ENCODE data around the gene UTP14C.
"Not testable (repeated sequence)": the region's sequence is repeated elsewhere in the genome, so short reads cannot be mapped to it uniquely, and the experiment has no call there.

The UTP14C gene

GRCh38 chr13:52024481-52024880 is at the start of gene UTP14C:
UTP14C (plus strand) TSS chr13:52024691; CDS start chr13:52028805, 4,114 bp downstream.
- DNase-seq: no peak

DNA sequence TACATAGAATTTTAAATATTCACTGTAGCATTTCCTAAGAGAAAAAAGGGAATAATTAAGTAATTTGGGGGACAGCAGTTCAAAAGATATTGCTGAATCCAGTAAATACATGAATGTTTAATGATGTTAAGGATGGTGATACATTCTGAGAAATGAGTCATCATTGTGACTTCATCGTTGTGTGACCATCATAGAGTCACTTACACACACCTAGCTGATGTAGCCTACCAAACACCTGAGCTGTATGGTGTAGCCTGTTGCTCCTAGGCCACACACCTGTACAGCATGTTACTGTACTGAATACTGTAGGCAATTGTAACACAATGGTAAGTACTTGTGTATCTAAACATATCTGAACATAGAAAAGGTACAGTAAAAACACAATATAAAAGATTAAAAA is 48.1 kb upstream of the UTP14C start:
- DNase-seq: no peak

DNA sequence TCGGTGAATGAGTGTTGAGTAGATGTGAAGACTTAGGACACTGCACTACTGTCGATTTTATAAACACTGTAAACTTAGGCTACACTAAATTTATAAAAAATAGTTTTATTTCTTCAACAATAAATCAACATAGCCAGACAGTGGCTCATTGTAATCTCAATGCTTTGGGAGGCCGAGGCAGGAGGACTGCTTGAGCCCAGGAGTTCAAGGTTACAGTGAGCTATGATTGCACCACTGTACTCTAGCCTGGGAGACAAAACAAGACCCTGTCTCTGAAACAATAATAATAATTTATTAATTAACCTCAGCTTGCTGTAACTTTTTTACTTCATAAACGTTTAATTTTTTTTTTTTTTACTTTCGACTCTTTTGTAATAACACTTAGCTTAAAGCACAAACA is 47.6 kb upstream of the UTP14C start:
- DNase-seq: no peak

DNA sequence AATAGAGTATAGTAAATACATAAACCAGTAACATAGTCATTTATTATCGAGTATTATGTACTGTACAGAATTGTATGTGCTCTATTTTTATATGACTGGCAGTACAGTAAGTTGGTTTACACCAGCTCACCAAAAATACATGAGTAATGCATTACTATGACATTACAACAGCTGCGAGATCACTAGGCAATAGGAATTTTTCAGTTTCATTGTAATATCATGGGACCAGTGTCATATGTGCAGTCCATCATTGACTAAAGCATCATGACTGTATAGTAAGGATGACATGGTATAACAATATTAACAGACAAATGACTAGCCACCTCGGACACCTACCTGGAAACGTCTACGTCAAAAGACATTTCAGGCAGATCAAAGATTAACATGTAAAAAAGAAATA is 46.9 kb upstream of the UTP14C start:
- no peak for DNase-seq

DNA sequence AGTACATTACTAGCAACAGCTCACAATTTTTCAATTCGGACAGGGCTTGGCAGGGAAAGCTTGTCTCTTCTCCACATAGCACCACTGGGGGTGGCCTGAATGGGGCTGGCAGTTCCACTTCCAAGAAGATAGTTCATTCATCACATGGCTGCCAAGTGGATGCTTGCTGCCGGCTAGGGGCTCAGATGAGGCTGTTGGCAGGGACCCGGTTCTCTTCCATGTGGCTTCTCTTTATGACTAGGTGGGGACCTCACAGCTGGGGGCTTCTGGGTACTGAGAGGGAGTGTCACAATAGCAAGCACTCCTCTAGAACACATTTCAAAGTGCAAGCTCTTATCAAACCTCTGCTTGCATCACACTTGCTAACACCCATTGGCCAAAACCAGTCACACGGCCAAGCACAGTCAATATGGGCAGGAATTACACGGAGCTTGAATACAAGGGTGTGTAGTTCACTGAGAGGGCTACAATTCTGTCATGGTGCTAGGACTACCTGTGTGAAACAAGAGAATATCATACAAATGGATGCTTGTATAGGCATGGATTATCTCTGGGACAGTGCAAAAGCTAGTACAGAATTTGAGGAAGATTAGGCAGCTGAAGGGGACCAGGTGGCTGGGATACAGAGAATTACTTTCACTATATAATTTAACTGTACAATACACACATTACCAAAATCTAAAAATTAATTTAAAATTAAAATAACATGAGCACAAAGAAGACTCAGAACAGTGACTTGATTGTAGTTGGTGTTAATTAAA is 45.5 kb upstream of the UTP14C start:
- no peak for DNase-seq

- no peak for DNase-seq
Measured at GRCh38 chr13:51980908-51981307, 43.6 kb upstream of the UTP14C start.

GRCh38 chr13:51981355-51981754 is 43.1 kb upstream of the UTP14C start:
- DNase-seq: no peak

GRCh38 chr13:51983292-51983691 is 41.2 kb upstream of the UTP14C start:
- not testable (repeated sequence) for DNase-seq

DNA sequence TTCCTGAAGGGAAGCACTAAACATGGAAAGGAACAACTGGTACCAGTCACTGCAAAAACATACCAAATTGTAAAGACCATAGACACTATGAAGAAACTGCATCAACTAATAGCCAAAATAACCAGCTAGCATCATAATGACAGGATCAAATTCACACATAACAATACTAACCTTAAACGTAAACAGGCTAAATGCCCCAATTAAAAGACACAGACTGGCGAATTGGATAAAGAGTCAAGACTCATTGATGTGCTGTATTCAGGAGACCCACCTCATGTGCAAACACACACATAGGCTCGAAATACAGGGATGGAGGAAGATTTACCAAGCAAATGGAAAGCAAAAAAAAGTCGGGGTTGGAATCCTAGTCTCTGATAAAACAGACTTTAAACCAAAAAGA is 39.6 kb upstream of the UTP14C start:
- DNase-seq: not testable (repeated sequence)

- DNase-seq: no peak
Measured at GRCh38 chr13:51988988-51989618, 35.4 kb upstream of the UTP14C start.

DNA sequence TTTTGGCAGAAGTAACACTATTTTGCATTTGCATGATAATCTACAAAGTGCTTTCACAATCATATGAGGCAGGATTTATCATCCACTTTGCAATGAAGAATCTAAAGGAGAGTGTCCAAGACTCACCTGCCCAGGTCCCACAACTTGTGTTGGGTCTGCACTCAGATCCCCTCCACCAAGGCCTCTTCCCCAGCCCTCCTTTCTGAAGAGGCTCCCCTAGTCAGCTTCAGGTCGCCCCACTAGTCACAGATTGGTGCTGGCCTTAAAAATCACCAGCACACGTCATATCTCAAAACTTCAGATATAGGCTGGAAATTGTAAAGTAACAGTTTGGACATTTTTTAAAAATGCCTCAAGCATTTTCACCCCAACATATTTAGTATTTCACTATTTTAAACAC is 30.8 kb upstream of the UTP14C start:
- DNase-seq: no peak

- DNase-seq: no peak
Measured at GRCh38 chr13:51995677-51996551, 28.6 kb upstream of the UTP14C start.

- no peak for DNase-seq
Measured at GRCh38 chr13:51996641-51997040, 27.9 kb upstream of the UTP14C start.

DNA sequence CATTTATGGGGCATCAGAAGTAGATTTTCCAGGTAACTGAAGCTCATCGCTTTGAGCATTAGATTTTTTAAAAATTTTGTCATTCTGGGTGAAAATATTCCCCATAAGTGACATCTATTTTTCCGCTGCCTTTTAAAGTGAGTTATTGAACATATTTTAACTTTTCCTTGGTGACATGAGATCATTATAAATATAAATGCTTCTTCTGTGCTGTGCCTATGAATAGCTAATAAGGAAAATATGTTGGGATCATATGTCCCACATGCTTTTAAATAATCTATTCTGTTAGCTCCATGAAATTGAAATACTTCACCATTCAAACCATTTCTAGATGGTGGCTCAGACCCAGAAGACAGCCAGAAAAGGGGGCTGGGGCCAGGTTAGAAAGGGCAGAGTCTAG is 27.3 kb upstream of the UTP14C start:
- DNase-seq: no peak

DNA sequence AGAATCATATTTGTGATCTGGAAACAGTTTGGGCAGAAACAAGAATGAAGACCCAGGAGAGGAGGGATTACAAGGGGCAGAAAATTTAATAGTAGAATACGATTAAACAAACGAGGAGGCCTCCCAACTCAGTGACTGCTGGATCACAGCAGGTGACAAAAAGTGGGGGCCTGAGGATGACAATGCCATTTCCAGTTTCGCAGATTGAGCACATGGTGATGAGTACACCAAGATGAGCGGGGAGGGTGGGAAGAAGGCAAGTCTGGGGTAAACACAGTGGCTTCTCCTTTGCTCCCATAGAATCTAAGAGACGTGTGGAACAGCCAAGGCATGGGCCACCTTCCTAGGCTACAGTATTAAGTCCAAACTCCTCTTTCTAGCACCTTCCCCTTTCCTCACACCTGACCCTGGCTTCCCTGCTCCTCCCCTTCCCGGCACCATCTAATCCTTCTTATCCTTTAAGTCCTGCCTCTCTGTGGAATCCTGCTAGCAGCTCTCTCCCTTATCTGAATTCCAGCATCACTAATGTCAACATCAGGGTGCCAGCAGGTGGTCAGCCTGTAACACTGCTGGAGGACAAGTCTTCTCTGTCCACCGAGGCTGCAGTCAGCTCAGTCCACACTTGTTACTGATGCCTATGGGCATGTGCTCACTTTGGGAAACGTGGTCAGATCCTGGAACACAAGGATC is 26.7 kb upstream of the UTP14C start:
- no peak for DNase-seq

- no peak for DNase-seq
Measured at GRCh38 chr13:51998723-51999509, 25.6 kb upstream of the UTP14C start.

DNA sequence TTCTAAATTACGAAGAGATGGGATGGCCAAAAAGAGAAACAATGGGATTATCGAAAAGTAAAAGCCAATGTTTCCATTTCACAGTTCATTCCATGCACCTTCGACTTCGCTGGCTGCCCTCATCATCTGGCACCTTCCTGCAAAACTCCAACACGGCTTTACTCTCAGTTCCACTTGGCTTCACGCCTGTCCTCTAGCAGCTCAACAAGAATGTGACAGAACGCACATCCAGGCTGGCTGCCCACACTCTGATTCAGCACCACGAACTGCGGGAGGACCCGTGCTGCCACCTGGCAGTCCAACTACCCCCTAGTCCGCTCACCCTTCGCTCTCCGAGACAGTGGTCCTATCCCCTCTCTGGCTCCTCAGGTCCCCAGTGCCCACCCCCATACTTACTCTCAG is 25.0 kb upstream of the UTP14C start:
- DNase-seq: no peak

GRCh38 chr13:51999921-52000320 is 24.6 kb upstream of the UTP14C start:
- DNase-seq: no peak

GRCh38 chr13:52001120-52001731 is 23.3 kb upstream of the UTP14C start:
- peak; percentile 38 for DNase-seq

DNA sequence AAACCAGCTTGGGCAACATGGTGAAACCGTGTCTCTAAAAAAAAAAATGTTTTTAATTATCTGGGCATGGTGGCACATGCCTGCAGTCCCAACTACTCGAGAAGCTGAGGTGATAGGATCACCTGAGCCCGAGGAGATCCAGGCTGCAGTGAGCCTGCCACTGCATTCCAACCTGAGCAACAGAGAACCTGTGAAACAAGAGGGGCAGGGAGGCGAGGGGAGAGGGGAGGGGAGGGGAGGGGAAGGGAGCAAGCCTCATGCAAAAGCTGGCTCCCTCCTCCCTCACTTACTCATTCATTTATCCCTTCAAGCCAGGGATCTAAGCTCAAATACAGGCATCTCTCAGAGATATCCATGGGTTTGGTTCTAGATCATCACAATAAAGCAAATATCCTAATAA is 22.1 kb upstream of the UTP14C start:
- DNase-seq: no peak

DNA sequence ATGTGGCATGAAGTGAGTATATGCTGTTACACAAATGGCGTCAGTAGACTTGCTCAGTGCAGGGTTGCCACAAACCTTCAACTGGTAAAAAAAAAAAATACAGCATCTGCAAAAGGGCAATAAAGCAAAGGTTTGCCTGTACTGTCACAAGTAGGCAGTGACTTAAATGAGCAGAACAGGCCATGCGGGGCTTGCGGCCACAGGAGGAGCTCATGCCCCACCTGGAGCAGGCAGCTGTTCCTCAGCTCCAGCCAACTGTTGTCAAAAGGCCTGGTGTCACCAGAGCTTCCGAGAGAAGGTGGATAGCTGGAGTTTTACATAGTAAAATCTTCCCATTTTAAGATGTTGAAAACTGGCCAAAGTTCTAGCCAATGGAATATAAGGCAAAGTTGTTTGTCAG is 20.9 kb upstream of the UTP14C start:
- no peak for DNase-seq

Data from eye (tissue), 1 donor.